GM19238 (cell line): Measurements from ENCODE around the gene CALCR.
"Not testable (repeated sequence)": the region's sequence is repeated elsewhere in the genome, so short reads cannot be mapped to it uniquely, and the experiment has no call there.

Source experiments
- DNase-seq: peaks from one replicate; pipeline ENCODE4 v3.0.0; 2011; ENCODE audit warnings: low spot score; ENCODE audit not compliant: insufficient read length

Gene CALCR

GRCh38 chr7:93574646-93575554 is at the start of gene CALCR:
CALCR (minus strand) TSS chr7:93574724; CDS start chr7:93486981, 87,743 bp downstream.
- DNase-seq, result no peak

GRCh38 chr7:93623816-93624215 is 49.3 kb upstream of the CALCR start:
- no peak for DNase-seq

- no peak for DNase-seq
Measured at GRCh38 chr7:93622036-93623033, 47.8 kb upstream of the CALCR start.

GRCh38 chr7:93620864-93621263 is 46.3 kb upstream of the CALCR start:
- no peak for DNase-seq

GRCh38 chr7:93620057-93620456 is 45.5 kb upstream of the CALCR start:
- DNase-seq, result no peak

GRCh38 chr7:93601363-93601762 is 26.8 kb upstream of the CALCR start:
- no peak for DNase-seq

- no peak for DNase-seq
Measured at GRCh38 chr7:93594250-93594649, 19.7 kb upstream of the CALCR start.

GRCh38 chr7:93592588-93593266 is 18.2 kb upstream of the CALCR start:
- no peak for DNase-seq

GRCh38 chr7:93591224-93592050 is 16.9 kb upstream of the CALCR start:
- DNase-seq, result not testable (repeated sequence)

GRCh38 chr7:93586479-93586865 is 11.9 kb upstream of the CALCR start:
- DNase-seq, result not testable (repeated sequence)

- not testable (repeated sequence) for DNase-seq
Measured at GRCh38 chr7:93585694-93586478, 11.4 kb upstream of the CALCR start.

GRCh38 chr7:93579431-93579830 is 4.9 kb upstream of the CALCR start:
- no peak for DNase-seq

- no peak for DNase-seq
Measured at GRCh38 chr7:93578762-93579161, 4.2 kb upstream of the CALCR start.

- no peak for DNase-seq
Measured at GRCh38 chr7:93575555-93576399, 1.3 kb upstream of the CALCR start.

- DNase-seq, result no peak
Measured at GRCh38 chr7:93574269-93574645, 267 bp downstream of the CALCR start.

GRCh38 chr7:93569189-93569588 is 5.3 kb downstream of the CALCR start:
- DNase-seq, result no peak

- DNase-seq, result no peak
Measured at GRCh38 chr7:93566876-93567275, 7.6 kb downstream of the CALCR start.

- DNase-seq, result no peak
Measured at GRCh38 chr7:93563584-93563983, 10.9 kb downstream of the CALCR start.

- DNase-seq, result no peak
Measured at GRCh38 chr7:93562936-93563335, 11.6 kb downstream of the CALCR start.
